Erythroblast (primary cell): ENCODE data around the gene TMEM37.

Experiments used
- GATA1 ChIP-seq: IDR thresholded peaks from 2 replicates; pipeline ENCODE4 v1.6.1; 2011; ENCODE audit warnings: low read depth, mild to moderate bottlenecking, control low read depth, low read length, moderate library complexity
- POLR2A ChIP-seq: IDR thresholded peaks from 2 replicates; pipeline ENCODE4 v1.6.1; 2011; ENCODE audit warnings: mild to moderate bottlenecking, low read length

DNA sequence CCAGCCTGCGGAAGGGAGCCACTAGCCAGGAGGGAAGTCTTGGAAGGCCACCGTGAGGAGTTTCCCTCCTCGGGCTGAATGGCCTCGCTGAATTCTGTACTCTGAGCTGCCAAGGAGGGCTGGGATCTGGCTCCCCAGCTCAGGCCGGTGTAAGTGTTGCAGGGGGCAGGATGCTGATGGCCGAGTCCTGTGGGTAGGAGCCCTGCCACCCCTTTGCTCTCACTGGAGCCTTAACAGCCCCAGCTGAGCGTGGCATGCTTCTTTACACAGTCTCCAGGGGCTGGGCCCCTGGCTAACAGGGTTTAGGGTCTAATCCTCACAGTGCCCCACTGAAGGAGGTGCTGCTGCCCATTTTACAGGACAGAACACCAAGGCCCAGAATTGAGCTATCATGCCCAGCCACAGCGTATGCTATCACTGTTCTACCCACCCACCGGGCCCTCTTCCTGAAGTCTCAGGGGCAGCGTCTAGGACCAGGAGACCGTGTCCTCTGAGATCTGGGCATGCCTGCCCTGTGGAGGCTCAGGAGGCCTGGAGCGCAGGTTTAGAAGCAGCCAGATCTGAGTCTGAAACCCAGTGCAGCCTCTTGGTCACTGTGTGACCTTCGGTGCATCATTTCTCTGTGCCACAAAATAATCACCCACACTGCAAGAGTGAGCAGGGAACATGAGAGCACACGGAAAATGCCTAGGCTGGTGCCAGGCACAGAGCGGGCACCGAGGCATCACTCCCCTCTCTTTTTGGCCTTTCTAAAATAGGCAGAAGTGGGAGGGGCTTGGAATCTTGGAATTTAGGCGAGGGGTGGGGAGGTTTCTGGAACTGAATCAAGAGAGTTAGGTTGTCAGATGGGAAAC lies 42.9 kb downstream of the TMEM37 start:
- TF ChIP-seq POLR2A (no peak), GATA1 (no peak)
